ENCODE data around the gene CLN6. TPM values are rescaled to one million over a fixed set of nuclear protein-coding genes. Genes with fewer than 3 reads are reported as not detected.
A peak's percentile ranks its signal among the peaks of the same experiment; 100 is the strongest.

The CLN6 gene
- 29.0 and 31.4 TPM in 2 replicates for total RNA-seq

DNA sequence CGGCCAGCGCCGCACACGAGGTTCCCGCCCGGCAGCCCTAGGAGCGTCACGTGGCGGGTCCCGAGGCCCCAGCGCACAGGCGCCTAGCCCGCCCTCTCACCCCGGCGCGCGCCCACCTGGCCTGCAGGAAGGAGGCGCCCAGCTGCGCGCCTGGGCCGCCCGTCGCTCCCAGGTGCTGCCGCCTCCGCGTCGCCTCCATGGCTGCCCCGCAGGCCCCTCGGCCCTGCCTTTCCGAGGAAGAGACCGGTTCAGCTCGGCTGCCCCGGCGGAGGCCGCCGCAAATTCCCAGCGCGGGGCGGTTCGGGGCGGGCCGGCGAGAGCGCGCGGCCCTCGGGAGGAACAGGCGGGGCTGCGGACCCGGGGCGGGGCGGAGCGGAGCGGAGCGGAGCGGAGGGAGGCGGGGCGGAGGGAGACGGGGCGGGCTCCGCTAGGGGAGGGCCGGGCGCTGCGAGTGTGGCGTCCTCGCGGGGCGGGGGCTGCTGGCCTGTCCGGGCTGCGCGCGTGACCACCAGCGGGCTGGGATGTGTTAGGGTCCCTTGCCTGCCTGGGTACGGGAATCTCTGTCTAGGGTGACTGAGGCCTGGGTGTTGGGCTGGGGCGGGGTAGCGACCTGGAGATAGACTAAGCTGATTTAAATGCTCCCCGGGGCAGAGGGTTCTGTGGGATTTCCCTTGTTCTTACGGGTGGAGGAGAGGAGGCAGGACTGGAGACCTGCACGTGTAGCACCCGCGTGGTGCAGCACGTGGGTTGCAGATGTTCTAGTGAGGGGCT lies at the start of gene CLN6:
Gene CLN6, minus strand, starts transcription at position 343 of the 771 bp plus-strand sequence. Its CDS starts 144 bp downstream, at position 199.
- TF ChIP-seq, protein P1, sequence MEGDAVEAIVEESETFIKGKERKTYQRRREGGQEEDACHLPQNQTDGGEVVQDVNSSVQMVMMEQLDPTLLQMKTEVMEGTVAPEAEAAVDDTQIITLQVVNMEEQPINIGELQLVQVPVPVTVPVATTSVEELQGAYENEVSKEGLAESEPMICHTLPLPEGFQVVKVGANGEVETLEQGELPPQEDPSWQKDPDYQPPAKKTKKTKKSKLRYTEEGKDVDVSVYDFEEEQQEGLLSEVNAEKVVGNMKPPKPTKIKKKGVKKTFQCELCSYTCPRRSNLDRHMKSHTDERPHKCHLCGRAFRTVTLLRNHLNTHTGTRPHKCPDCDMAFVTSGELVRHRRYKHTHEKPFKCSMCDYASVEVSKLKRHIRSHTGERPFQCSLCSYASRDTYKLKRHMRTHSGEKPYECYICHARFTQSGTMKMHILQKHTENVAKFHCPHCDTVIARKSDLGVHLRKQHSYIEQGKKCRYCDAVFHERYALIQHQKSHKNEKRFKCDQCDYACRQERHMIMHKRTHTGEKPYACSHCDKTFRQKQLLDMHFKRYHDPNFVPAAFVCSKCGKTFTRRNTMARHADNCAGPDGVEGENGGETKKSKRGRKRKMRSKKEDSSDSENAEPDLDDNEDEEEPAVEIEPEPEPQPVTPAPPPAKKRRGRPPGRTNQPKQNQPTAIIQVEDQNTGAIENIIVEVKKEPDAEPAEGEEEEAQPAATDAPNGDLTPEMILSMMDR (IDR thresholded peaks at IDR 0.05; ENCODE audit: insufficient read depth, low read length, poor library complexity, severe bottlenecking): no peak
- no peak for DNase-seq (ENCODE audit: low read depth)
- Histone ChIP-seq H3K4me3 (ENCODE audit: low read depth, low read length) (peak within 1 kb of the TSS; percentile 81), H3K27me3 (ENCODE audit: control insufficient read depth, insufficient read depth, low read length) (no peaks in the 10 kb centered on the region), H3K36me3 (ENCODE audit: control insufficient read depth, insufficient read depth, low read length) (no peaks in the 10 kb centered on the region)

DNA sequence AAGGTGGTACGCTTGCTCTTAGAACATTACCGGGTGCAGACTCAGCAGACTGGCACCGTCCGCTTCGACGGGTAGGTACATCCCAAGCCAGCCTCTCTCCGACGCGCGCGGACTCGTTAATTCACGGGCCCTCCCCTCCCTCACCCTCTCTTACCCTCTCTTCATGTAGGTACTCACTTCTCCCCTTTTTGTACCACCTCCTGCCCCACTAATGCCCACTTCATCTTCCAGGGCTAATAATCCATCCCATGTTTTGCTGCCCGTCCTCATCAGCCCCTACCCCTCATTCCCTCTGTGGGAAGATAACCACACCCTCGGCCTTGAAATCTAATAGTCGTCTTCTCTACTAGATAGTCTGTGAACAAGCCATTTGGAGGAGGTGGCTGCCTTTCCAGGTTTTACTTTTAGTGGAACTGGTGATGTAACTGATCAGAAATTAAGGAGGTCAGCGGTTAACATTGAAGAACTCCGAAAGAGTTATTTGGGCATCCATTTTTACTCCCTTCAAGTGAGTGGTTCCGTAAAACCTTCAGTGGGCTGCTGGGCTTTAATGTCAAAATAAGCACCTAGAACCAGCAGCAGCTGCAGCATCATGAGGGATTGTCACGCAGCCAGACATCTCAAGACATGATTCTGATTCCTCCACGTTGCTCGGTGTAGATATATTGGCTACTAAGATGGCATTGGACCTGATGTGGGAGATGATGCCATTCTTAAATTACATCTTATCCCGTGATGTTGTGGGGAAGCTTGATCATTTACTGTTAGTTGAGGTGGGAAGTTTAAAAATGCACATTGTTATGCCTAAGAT lies 49.3 kb upstream of the CLN6 start:
- TF ChIP-seq, protein P1 (IDR thresholded peaks at IDR 0.05; ENCODE audit: insufficient read depth, low read length, poor library complexity, severe bottlenecking): no peak
- H3K27me3 ChIP-seq (ENCODE audit: control insufficient read depth, insufficient read depth, low read length): no peaks in the 10 kb centered on the region
- peak overlapping the region; percentile 95 for H3K4me3 ChIP-seq (ENCODE audit: low read depth, low read length)
- DNase-seq (ENCODE audit: low read depth): no peak
- no peaks in the 10 kb centered on the region for H3K36me3 ChIP-seq (ENCODE audit: control insufficient read depth, insufficient read depth, low read length)

DNA sequence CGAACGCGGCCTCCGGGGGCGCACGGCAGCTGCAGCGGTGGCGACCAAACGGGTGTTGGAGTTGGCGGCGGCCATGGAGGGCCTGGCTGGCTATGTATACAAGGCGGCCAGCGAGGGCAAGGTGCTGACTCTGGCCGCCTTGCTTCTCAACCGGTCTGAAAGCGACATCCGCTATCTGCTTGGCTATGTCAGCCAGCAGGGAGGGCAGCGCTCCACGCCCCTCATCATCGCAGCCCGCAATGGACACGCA lies 48.7 kb upstream of the CLN6 start:
- TF ChIP-seq, protein P1 (IDR thresholded peaks at IDR 0.05; ENCODE audit: insufficient read depth, low read length, poor library complexity, severe bottlenecking): peak; percentile 38
- DNase-seq (ENCODE audit: low read depth): no peak
- no peaks in the 10 kb centered on the region for H3K27me3 ChIP-seq (ENCODE audit: control insufficient read depth, insufficient read depth, low read length)
- peak overlapping the region; percentile 95 for H3K4me3 ChIP-seq (ENCODE audit: low read depth, low read length)
- no peaks in the 10 kb centered on the region for H3K36me3 ChIP-seq (ENCODE audit: control insufficient read depth, insufficient read depth, low read length)

DNA sequence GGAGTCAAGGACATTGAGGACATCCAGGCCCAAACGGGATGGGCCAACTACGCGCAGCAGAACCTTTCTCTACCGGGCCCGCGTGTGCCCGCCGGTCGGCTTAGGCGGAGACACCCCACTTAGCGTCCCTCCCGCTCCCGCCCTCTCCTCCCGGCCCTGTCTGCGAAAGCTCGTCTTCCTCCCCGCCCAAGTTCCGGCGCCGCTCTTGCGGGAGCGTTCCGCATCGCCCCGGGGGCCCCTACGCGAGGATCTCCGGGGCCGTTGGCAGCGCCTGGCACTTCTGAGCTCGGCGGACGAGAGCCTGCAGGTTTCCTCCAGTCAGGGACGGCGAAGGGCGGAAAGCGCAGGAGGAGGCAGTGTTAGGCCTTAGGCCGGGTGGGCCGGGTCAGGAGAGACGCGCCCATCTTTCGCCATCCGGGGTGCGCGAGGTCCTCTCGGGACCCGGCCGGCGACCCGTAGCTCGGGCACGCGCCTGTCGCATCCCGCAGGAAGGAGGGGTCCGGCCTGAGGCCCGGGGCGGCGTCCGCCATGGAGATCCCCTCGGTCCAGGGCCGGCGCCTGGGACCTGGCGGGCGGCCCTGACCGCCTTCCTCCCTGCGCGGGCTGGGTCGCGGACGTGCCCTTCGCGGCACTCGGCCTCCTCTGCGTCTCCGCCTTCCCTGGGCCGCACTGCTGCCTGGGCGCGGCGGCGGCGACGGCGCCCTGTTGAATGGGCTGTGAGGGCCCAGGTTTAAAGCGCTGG lies 48.2 kb upstream of the CLN6 start, which contains the start of gene FEM1B:
Gene FEM1B, plus strand, starts transcription at position 143 of the 742 bp plus-strand sequence. CDS start 673 bp downstream, outside the sequence.
- Histone ChIP-seq H3K4me3 (ENCODE audit: low read depth, low read length) (peak within 1 kb of the TSS; percentile 95), H3K27me3 (ENCODE audit: control insufficient read depth, insufficient read depth, low read length) (no peaks in the 10 kb centered on the region), H3K36me3 (ENCODE audit: control insufficient read depth, insufficient read depth, low read length) (no peaks in the 10 kb centered on the region)
- TF ChIP-seq, protein P1 (IDR thresholded peaks at IDR 0.05; ENCODE audit: insufficient read depth, low read length, poor library complexity, severe bottlenecking): no peak
- peak; percentile 50 for DNase-seq (ENCODE audit: low read depth)

DNA sequence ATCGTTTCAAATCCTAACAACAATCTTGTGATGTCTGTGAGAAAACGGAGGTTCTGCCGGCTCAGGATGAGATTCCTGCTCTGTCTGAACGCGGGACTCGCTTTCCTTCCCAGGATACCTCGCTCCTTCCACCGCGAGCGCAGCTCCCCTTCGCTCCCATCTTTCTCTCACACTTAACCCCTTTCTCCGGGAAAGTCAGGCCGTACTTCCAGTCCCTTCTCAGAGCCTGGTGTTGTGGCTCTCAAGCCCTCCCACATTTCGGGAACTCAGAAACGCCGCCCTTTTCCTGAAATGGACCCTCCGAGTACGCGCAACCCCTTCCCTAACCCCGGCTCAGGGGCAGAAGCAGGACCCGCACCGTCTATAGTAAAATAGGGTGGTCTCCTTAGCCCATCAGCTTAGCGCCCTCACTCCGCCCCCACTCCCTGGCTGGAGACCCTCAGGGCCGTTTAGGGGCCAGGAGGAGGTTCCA lies 47.6 kb upstream of the CLN6 start:
- Histone ChIP-seq H3K36me3 (ENCODE audit: control insufficient read depth, insufficient read depth, low read length) (no peaks in the 10 kb centered on the region), H3K4me3 (ENCODE audit: low read depth, low read length) (peak overlapping the region; percentile 95), H3K27me3 (ENCODE audit: control insufficient read depth, insufficient read depth, low read length) (no peaks in the 10 kb centered on the region)
- DNase-seq (ENCODE audit: low read depth): no peak
- TF ChIP-seq, protein P1 (IDR thresholded peaks at IDR 0.05; ENCODE audit: insufficient read depth, low read length, poor library complexity, severe bottlenecking): no peak
